ENCODE results near the gene MEIOC. TPM values are rescaled to one million over a fixed set of nuclear protein-coding genes. Genes with fewer than 3 reads are reported as not detected.

MEIOC gene
- total RNA-seq, 1 donor from 2014 or later: 0.91 TPM

- CTCF ChIA-PET: interaction anchor here (0.6 kb wide), 1 partner anchor 95 kb away, joined by 3 read pairs; no protein-coding TSS in a partner anchor
- H3K27ac Mint-ChIP-seq: peak overlapping the region; percentile 95
- peak overlapping the region; percentile 85 for H3K4me3 Mint-ChIP-seq
Observed at GRCh38 chr17:44627513-44628242, 28.6 kb upstream of the MEIOC start.

GRCh38 chr17:44628243-44629188 lies 27.8 kb upstream of the MEIOC start:
- no peaks in the 10 kb centered on the region for H3K9me3 Mint-ChIP-seq
- H3K36me3 Mint-ChIP-seq (ENCODE audit: low read depth): no peaks in the 10 kb centered on the region
- peaks cover 3% of the 10 kb centered on the region for H3K27me3 Mint-ChIP-seq
- ChIA-PET POLR2A (no interaction called here), CTCF (no interaction called here)
- H3K27ac Mint-ChIP-seq: peak overlapping the region; percentile 95
- H3K4me3 Mint-ChIP-seq: peak overlapping the region; percentile 85
- no peak for TF ChIP-seq CTCF (IDR thresholded peaks at IDR 0.05)
- peaks cover 21% of the 10 kb centered on the region for H3K4me1 Mint-ChIP-seq
- intact Hi-C loops (cut with micrococcal nuclease): loop anchor here (1.0 kb wide), 1 partner anchor 72 kb away; no protein-coding TSS in a partner anchor
- peak; percentile 96 for ATAC-seq (ENCODE audit: low read depth)
- peak; percentile 53 for DNase-seq

More at GRCh38 chr17:44627513-44628242, 28.6 kb upstream of the MEIOC start:
- H3K27me3 Mint-ChIP-seq: peaks cover 3% of the 10 kb centered on the region
- H3K36me3 Mint-ChIP-seq (ENCODE audit: low read depth): no peaks in the 10 kb centered on the region
- ATAC-seq (ENCODE audit: low read depth): no peak
- intact Hi-C loops (cut with micrococcal nuclease): loop anchor here (1.0 kb wide), 1 partner anchor 71 kb away; no protein-coding TSS in a partner anchor
- TF ChIP-seq CTCF (IDR thresholded peaks at IDR 0.05): no peak
- H3K9me3 Mint-ChIP-seq: no peaks in the 10 kb centered on the region
- DNase-seq: no peak
- peaks cover 21% of the 10 kb centered on the region for H3K4me1 Mint-ChIP-seq
- POLR2A ChIA-PET: interaction anchor here (0.6 kb wide), 1 partner anchor 439 kb away, joined by 3 read pairs; no protein-coding TSS in a partner anchor

- ChIA-PET CTCF (no interaction called here), POLR2A (no interaction called here)
- Mint-ChIP-seq H3K36me3 (ENCODE audit: low read depth) (no peaks in the 10 kb centered on the region), H3K9me3 (no peaks in the 10 kb centered on the region), H3K4me1 (peaks cover 21% of the 10 kb centered on the region), H3K27ac (peak overlapping the region; percentile 95), H3K27me3 (peaks cover 3% of the 10 kb centered on the region), H3K4me3 (no peak overlapping the region)
- DNase-seq (no peak), ATAC-seq (ENCODE audit: low read depth) (no peak)
- TF ChIP-seq CTCF (IDR thresholded peaks at IDR 0.05): no peak
- intact Hi-C loops (cut with micrococcal nuclease): no loop called here
Observed at GRCh38 chr17:44629314-44629713, 27.0 kb upstream of the MEIOC start.

- TF ChIP-seq CTCF (IDR thresholded peaks at IDR 0.05): no peak
- Mint-ChIP-seq H3K36me3 (ENCODE audit: low read depth) (no peaks in the 10 kb centered on the region), H3K4me3 (no peak overlapping the region), H3K27me3 (peaks cover 3% of the 10 kb centered on the region), H3K9me3 (no peaks in the 10 kb centered on the region), H3K27ac (no peak overlapping the region), H3K4me1 (peaks cover 21% of the 10 kb centered on the region)
- ChIA-PET CTCF (interaction anchor here (2.4 kb wide), 1 partner anchor 97 kb away, joined by 7 read pairs; no protein-coding TSS in a partner anchor), POLR2A (interaction anchor here (0.5 to 0.7 kb wide), 2 partner anchors 12 to 490 kb away, joined by 3 read pairs; no protein-coding TSS in a partner anchor)
- ATAC-seq (ENCODE audit: low read depth) (no peak), DNase-seq (no peak)
- intact Hi-C loops (cut with micrococcal nuclease): no loop called here
Observed at GRCh38 chr17:44630703-44631102, 25.6 kb upstream of the MEIOC start.

Measured in activated B cell treated with CpG ODN at 0.5 μM for 24 hours (primary cell).